ENCODE results near the gene CST4.
"Not testable (repeated sequence)": the region's sequence is repeated elsewhere in the genome, so short reads cannot be mapped to it uniquely, and the experiment has no call there.

Gene CST4

DNA sequence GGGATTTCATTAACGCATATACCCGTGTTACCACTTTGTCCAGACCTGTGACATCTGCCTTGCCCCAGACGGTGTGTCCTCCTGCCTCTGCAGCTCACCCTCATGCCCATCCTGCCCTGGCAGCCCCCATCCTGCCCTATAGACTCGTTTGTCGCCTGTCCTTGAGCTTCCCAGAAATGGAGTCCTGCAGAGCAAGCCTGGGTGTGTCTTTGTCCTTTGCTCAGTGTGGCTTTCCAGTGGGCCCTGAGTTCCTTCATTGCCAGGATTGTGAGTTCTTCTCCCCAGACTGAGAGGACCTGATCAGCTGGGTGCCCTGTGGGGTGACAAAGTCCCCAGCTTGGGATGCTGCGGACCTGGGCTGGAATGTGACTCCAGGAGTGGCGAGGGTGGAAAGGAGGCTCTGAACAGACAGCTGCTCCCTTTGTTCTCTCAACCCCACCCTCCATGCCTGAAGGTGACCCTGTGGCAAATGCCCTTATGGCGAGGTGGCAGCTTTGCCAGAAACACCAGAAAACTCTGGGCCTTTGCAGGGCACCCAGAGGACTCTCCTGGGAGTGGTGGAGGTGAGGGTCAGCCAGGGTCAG is 48.7 kb downstream of the CST4 start:
- H3K4me3 ChIP-seq (replicated peaks; ENCODE audit: low read depth, low read length), result no peak overlapping the region
- TF ChIP-seq, protein P1, sequence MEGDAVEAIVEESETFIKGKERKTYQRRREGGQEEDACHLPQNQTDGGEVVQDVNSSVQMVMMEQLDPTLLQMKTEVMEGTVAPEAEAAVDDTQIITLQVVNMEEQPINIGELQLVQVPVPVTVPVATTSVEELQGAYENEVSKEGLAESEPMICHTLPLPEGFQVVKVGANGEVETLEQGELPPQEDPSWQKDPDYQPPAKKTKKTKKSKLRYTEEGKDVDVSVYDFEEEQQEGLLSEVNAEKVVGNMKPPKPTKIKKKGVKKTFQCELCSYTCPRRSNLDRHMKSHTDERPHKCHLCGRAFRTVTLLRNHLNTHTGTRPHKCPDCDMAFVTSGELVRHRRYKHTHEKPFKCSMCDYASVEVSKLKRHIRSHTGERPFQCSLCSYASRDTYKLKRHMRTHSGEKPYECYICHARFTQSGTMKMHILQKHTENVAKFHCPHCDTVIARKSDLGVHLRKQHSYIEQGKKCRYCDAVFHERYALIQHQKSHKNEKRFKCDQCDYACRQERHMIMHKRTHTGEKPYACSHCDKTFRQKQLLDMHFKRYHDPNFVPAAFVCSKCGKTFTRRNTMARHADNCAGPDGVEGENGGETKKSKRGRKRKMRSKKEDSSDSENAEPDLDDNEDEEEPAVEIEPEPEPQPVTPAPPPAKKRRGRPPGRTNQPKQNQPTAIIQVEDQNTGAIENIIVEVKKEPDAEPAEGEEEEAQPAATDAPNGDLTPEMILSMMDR (IDR thresholded peaks at IDR 0.05; ENCODE audit: low read length, missing control alignments), result no peak

DNA sequence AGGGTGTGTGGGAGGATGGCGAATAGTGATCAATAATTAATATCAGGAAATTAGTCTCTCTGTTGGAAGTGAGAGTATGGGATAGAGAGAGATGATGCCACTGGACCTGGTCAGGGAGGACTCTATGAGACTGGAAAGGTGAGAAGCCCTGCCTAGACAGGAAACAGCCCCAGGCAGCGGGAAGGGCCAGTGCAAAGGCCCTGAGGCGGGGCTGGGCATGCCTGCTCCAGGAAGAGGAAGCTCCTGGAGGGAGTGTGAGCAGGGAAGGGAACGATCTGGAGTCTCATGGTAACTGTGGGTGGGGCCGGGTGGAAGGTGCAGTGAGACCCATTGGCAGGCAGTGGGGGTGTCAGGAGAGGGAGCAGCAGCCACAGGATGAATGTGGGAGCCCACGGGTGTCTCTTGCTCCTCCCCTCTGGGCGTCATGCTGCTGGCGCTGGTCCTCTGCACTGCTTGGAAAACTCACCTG is 49.3 kb downstream of the CST4 start:
- no peak for DNase-seq (ENCODE audit: low read depth)
- no peak overlapping the region for H3K4me3 ChIP-seq (replicated peaks; ENCODE audit: low read depth, low read length)
- TF ChIP-seq, protein P1 (IDR thresholded peaks at IDR 0.05; ENCODE audit: low read length, missing control alignments), result no peak

More for the DNA sequence above, 48.7 kb downstream of the CST4 start:
- DNase-seq (ENCODE audit: low read depth), result no peak

DNA sequence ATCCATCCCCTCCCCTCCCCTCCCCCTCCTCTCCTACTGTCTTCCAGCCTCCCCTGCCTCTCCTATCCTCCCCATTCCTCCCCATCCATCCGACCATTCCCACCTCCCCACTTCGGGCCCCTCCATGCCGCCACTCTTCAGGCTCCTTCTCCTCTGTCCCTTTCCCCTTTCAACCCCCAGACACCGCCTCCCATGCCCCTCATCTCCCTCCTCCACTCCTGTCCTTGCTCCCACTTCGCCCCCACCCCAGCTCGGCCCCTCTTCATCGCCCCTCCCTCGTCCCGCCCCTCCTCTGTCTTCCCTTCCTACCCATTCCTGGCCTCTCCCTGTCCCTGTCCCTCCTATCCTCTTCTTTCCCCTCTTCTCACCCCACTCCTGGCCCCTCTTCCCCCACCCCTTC is 50.5 kb downstream of the CST4 start:
- TF ChIP-seq, protein P1 (IDR thresholded peaks at IDR 0.05; ENCODE audit: low read length, missing control alignments), result no peak
- no peak for DNase-seq (ENCODE audit: low read depth)
- H3K4me3 ChIP-seq (replicated peaks; ENCODE audit: low read depth, low read length), result no peak overlapping the region

DNA sequence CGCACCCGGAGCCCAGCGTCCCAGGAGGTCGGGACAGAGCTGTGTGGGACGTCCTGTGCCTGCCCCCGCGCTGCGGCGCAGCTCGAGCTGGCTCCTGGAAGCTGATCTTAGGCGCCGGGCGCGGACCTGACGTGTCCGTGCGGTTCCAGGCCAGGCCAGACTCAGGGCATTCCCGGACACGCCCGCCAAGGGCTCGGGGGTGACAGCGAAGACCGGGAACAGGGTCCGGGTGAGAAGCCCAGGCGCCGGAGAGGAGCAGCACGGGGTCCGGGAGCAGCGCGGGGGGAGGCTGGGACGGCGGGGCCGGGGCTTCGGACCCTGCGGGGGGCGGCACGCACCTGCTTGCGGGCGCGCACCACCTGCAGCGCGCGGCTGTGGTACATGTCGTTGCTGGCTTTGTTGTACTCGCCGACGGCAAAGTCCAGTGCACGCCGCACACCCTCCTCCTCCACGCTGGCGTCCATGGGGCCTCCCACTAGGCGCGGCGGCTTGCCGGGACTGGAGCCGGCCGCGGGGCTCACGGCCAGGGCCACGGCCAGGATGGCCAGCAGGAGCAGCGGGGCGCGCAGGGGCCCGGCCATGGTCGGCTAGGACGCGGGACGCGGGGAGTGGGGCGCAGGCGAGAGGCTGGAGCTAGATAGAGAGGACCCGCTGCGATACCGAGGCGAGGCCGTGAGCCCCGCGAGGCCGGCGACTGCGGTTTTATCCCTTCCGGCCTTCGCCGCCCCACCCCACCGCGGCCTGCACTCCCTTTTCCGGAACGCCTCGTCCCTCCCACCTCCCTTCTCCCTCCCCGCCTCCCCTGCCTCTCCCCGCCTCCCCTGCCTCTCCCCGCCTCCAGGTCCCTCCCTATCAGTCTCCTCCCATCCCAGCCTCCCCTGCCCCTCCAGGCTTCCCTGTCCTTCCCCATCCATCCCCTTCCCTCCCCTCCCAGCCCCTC is 51.3 kb downstream of the CST4 start, which contains the start of gene CST3:
TSS of gene CST3 (minus strand) at position 674 of the 940 bp plus-strand sequence. CDS start at position 581, 93 bp downstream.
- TF ChIP-seq, protein P1 (IDR thresholded peaks at IDR 0.05; ENCODE audit: low read length, missing control alignments), result no peak
- DNase-seq (ENCODE audit: low read depth), result peak; percentile 89
- H3K4me3 ChIP-seq (replicated peaks; ENCODE audit: low read depth, low read length), result peak within 1 kb of the TSS; percentile 70

DNA sequence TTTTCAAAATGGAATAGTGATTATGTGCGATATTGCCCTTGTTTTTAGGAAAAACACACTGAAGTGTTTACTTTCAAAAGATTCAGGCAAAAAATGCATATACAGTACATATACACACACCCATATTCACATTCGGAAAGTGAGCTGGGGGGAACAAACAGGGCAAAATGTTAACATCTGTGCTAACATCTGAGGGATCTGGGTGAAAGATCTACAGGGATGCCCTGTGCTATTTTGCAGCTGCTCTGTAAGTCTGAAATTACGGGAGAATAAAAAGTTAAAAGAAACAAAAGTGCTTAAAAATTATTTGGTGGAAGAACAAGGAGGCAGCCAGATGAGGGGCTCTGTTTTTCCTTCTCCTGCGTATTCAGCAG is 51.9 kb downstream of the CST4 start:
- peak overlapping the region; percentile 70 for H3K4me3 ChIP-seq (replicated peaks; ENCODE audit: low read depth, low read length)
- no peak for DNase-seq (ENCODE audit: low read depth)
- TF ChIP-seq, protein P1 (IDR thresholded peaks at IDR 0.05; ENCODE audit: low read length, missing control alignments), result no peak

DNA sequence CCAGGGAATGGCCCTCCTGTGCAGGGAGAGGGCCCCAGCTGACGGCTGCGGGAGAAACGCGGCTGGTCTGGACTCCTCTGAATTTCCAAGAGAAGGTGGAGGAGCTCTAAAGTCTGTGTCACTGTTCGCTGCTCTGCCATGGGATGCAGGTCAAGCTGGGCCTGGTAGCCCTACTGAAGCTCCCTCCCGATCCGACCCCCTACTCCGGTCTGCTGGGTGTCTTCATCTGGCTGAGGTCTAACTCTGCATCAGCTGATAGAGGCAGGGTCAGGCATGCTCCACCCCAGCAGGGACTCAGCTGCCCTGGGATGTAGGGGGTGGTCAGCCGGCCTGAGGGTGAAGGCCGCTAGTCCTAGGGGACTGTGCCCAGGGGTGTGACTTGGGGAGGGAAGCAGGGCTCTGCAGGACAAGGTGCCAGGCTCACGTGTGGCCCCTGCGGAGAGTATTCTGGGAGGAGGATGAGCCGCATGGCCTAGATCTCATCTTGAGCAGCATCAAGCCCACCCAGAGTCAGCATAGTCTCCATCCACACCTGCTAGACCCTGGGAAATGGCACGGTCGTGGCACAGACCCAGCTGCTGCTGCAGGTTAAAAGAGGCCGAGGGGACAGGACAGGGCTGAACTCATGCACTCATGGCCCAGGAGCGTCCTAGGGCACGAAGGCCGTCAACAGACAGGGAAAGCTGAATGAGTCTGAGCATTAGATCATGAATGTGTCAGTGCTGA is 52.5 kb downstream of the CST4 start:
- DNase-seq (ENCODE audit: low read depth), result no peak
- TF ChIP-seq, protein P1 (IDR thresholded peaks at IDR 0.05; ENCODE audit: low read length, missing control alignments), result no peak
- peak overlapping the region; percentile 70 for H3K4me3 ChIP-seq (replicated peaks; ENCODE audit: low read depth, low read length)

DNA sequence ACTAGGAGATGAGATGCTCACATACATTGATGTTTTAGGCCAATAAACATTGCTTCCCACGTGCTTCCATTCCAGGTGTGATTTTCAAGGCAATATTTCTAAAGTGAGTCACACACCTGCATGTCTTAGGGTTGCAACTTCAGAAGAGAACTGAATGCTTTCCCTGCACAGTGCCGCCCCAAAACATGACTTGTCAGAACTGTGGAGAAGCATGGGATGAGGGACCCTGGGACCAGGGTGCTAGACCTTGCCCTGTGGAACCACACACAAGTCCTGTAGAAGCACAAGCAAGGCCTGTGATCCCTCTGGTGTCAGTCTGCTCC is 53.1 kb downstream of the CST4 start:
- DNase-seq (ENCODE audit: low read depth), result not testable (repeated sequence)
- H3K4me3 ChIP-seq (replicated peaks; ENCODE audit: low read depth, low read length), result peak overlapping the region; percentile 70
